GM12878 (cell line): ENCODE data around the gene EMILIN2. TPM values are rescaled to one million over a fixed set of nuclear protein-coding genes. Genes with fewer than 3 reads are reported as not detected.

ENCODE experiments used
- ATAC-seq: fragments of 200-7000 bp; cut with Tn5 transposase; 3 replicates; pipeline ENCODE4 v1.9.1; 2020; ENCODE audit warnings: mild to moderate bottlenecking, moderate library complexity
- BruUV-seq: library from RNA; stranded (reverse); fragments of 400-500 nt; replicated peaks from 2 replicates; lab custom pipeline; 2021; lab: Mats Ljungman, UMichigan
- CTCF ChIA-PET: fragments of 300-600 bp; sonication (Branson Sonifier 250); formaldehyde crosslinking; extraction: SDS; loops from one replicate; lab custom pipeline; 2021; ENCODE audit warnings: inconsistent platforms; lab: Yijun Ruan, JAX
- POLR2A ChIA-PET: fragments of 350-600 bp; formaldehyde crosslinking; extraction: SDS; loops from one replicate; lab custom pipeline; 2021; ENCODE audit warnings: inconsistent platforms; lab: Charles Lee
- RAD21 ChIA-PET: fragments of 300-600 bp; sonication (Branson Sonifier 250); formaldehyde crosslinking; loops from one replicate; lab custom pipeline; 2023; ENCODE audit warnings: antibody characterized with exemption; ENCODE audit not compliant: unreplicated experiment; lab: Charles Lee
- SMC1A ChIA-PET: fragments of 300-600 bp; sonication (Branson Sonifier 250); formaldehyde crosslinking; loops from one replicate; lab custom pipeline; 2023; ENCODE audit not compliant: unreplicated experiment, uncharacterized antibody; lab: Charles Lee
- DNase-seq: peaks from one replicate; pipeline ENCODE4 v3.0.0-alpha.2; 2011; ENCODE audit warnings: low read depth, low spot score
- FAIRE-seq: peaks from 3 replicates; lab custom pipeline; 2011; peaks lifted over from hg19 to GRCh38; lab: Jason Lieb, UNC
- H2AFZ ChIP-seq: 2 replicates; pipeline ENCODE4 v1.6.0; 2011; ENCODE audit warnings: low read depth, low read length, control low read depth; ENCODE audit not compliant: control insufficient read depth
- H3K27ac ChIP-seq: 2 replicates; pipeline ENCODE4 v1.5.1; 2011; ENCODE audit warnings: control low read depth; ENCODE audit not compliant: control insufficient read depth, insufficient read depth
- H3K27me3 ChIP-seq, 2 experiments: replicated peaks in 1 of 2; 2 replicates each; pipeline versions ENCODE4 v1.6.0 to v1.6.1; 2011; ENCODE audit warnings: low read length in 1 of 2; ENCODE audit not compliant: control insufficient read depth in 2 of 2, insufficient read depth in 2 of 2
- H3K36me3 ChIP-seq, 2 experiments: 2 replicates each; pipeline ENCODE4 v1.5.1; 2011; ENCODE audit warnings: low read length in 1 of 2; ENCODE audit not compliant: control insufficient read depth in 2 of 2, insufficient read depth in 2 of 2
- H3K4me1 ChIP-seq: 2 replicates; pipeline ENCODE4 v1.6.1; 2011; ENCODE audit warnings: mild to moderate bottlenecking, low read length, moderate library complexity, mixed read lengths; ENCODE audit not compliant: control insufficient read depth, insufficient read depth
- H3K4me2 ChIP-seq: 2 replicates; pipeline ENCODE4 v1.6.0; 2011; ENCODE audit warnings: control low read depth; ENCODE audit not compliant: control insufficient read depth, insufficient read depth
- H3K4me3 ChIP-seq: fragments of 200-600 bp; sonication (generic); 2 replicates; pipeline ENCODE4 v1.5.1; 2016
- H3K79me2 ChIP-seq: 2 replicates; pipeline ENCODE4 v1.6.0; 2011; ENCODE audit warnings: low read length; ENCODE audit not compliant: control insufficient read depth, insufficient read depth
- H3K9ac ChIP-seq: 2 replicates; pipeline ENCODE4 v1.8.0; 2011; ENCODE audit warnings: low read length, control low read depth, mixed read lengths; ENCODE audit not compliant: control insufficient read depth, insufficient read depth
- H3K9me3 ChIP-seq: replicated peaks from 3 replicates; pipeline ENCODE4 v1.5.1; 2011; ENCODE audit warnings: mild to moderate bottlenecking, low read length; ENCODE audit not compliant: control insufficient read depth, insufficient read depth
- H4K20me1 ChIP-seq: 2 replicates; pipeline ENCODE4 v1.6.0; 2011; ENCODE audit not compliant: control insufficient read depth, insufficient read depth
- CEBPB ChIP-seq, 2 experiments: fragments of 150-350 bp in 1 of 2; IDR thresholded peaks; 2 replicates each; pipeline ENCODE4 v1.6.1; 2012 to 2014; ENCODE audit warnings: low read depth in 2 of 2, low read length in 2 of 2, borderline replicate concordance in 1 of 2, inconsistent platforms in 1 of 2
- CHD2 ChIP-seq: IDR thresholded peaks from 2 replicates; pipeline ENCODE4 v1.6.1; 2011; ENCODE audit warnings: low read depth, low read length, improper control_type of control experiment, borderline replicate concordance
- E2F4 ChIP-seq: IDR thresholded peaks from 2 replicates; pipeline ENCODE4 v1.6.1; 2012; ENCODE audit warnings: low read depth, low read length, improper control_type of control experiment
- FOXM1 ChIP-seq: IDR thresholded peaks from 2 replicates; pipeline ENCODE4 v1.6.1; 2012; ENCODE audit warnings: low read depth, mild to moderate bottlenecking, inconsistent platforms, low read length, moderate library complexity
- HDAC2 ChIP-seq: fragments of 200-600 bp; sonication (generic); IDR thresholded peaks from 2 replicates; pipeline ENCODE4 v1.6.1; 2017
- IRF3 ChIP-seq: fragments of 450-650 bp; IDR thresholded peaks from 2 replicates; pipeline ENCODE4 v1.6.1; 2014; ENCODE audit warnings: mild to moderate bottlenecking
- LARP7 ChIP-seq: fragments of 450-650 bp; IDR thresholded peaks from 2 replicates; pipeline ENCODE4 v1.6.1; 2017; ENCODE audit warnings: mild to moderate bottlenecking
- MEF2B ChIP-seq: fragments of 450-650 bp; IDR thresholded peaks from 2 replicates; pipeline ENCODE4 v1.6.1; 2018; ENCODE audit warnings: mild to moderate bottlenecking, moderate library complexity; ENCODE audit not compliant: partially characterized antibody, poor library complexity, severe bottlenecking
- MYB ChIP-seq: fragments of 150-350 bp; IDR thresholded peaks from 2 replicates; pipeline ENCODE4 v1.6.1; 2014; ENCODE audit warnings: mild to moderate bottlenecking, low read depth, low read length, borderline replicate concordance
- RUNX3 ChIP-seq: IDR thresholded peaks from 2 replicates; pipeline ENCODE4 v1.6.1; 2012; ENCODE audit warnings: low read length, inconsistent platforms
- SMAD5 ChIP-seq: IDR thresholded peaks from 2 replicates; pipeline ENCODE4 v1.6.1; 2016; ENCODE audit warnings: antibody characterized with exemption, low read depth
- SRF ChIP-seq, 2 experiments: IDR thresholded peaks; 2 replicates each; pipeline ENCODE4 v1.6.1; 2011; ENCODE audit warnings: low read depth in 2 of 2, low read length in 2 of 2, mild to moderate bottlenecking in 1 of 2, moderate library complexity in 1 of 2
- TCF3 ChIP-seq: IDR thresholded peaks from 2 replicates; pipeline ENCODE4 v1.6.1; 2012; ENCODE audit warnings: low read depth, mild to moderate bottlenecking, low read length, borderline replicate concordance; ENCODE audit not compliant: insufficient read depth
- ZNF384 ChIP-seq: IDR thresholded peaks from 2 replicates; pipeline ENCODE4 v1.6.1; 2012; ENCODE audit warnings: low read depth, mild to moderate bottlenecking, low read length, improper control_type of control experiment, borderline replicate concordance
- WGBS: methylation state at CpG from one replicate; pipeline ENCODE4 v1.1.6; 2016; ENCODE audit warnings: low lambda C conversion rate; ENCODE audit not compliant: insufficient replicate concordance, insufficient coverage; ENCODE audit errors: missing lambda C conversion rate; 5-methylcytosine and 5-hydroxymethylcytosine counted together
- in situ Hi-C: fragments of 300-500 bp; cut with MboI; formaldehyde crosslinking; loops from 9 replicates; pipeline ENCODE4 v1.14.3; 2018; ENCODE audit warnings: mixed read lengths
- intact Hi-C: fragments of 100-400 bp; cut with micrococcal nuclease; formaldehyde crosslinking; loops from one replicate; pipeline ENCODE4 v1.14.2; 2022; ENCODE audit not compliant: unreplicated experiment
- polyA plus RNA-seq, 11 experiments: library from polyadenylated mRNA; depleted of rRNA in 4 of 11; unstranded in 6 of 11; stranded (reverse) in 5 of 11; fragments of >200 nt; fragmentation: Nextera tagmentation in 4 of 11; fragmentation: Illumina TruSeq in 1 of 11; extraction: Ambion mirVana in 4 of 11; extraction: Trizol in 1 of 11; gene quantifications; 1 replicate in 1 of 11; 2 replicates in 10 of 11; pipeline versions ENCODE4 v1.2.1 to v1.2.3, GENCODE V29; 2011 to 2016; ENCODE audit warnings: inconsistent platforms in 2 of 11, missing spikeins in 2 of 11, low read depth in 1 of 11
- total RNA-seq, 4 experiments: library from RNA; depleted of rRNA in 3 of 4; stranded (reverse); fragments of >200 nt in 3 of 4; fragmentation: Illumina TruSeq in 1 of 4; extraction: Trizol in 1 of 4; gene quantifications; 2 replicates each; pipeline versions ENCODE4 v1.2.1 to v1.2.3, GENCODE V29; 2013 to 2021
- TF ChIP-seq, protein P1 (sequence below): fragments of 450-650 bp; IDR thresholded peaks from 2 replicates; pipeline ENCODE4 v1.6.1; 2016; ENCODE audit warnings: mild to moderate bottlenecking
- TF ChIP-seq, protein P2 (sequence below): fragments of 450-650 bp; IDR thresholded peaks from 2 replicates; pipeline ENCODE4 v1.6.1; 2017; ENCODE audit warnings: mild to moderate bottlenecking, moderate library complexity

Gene EMILIN2
- total and polyA plus RNA-seq, 10 of the 15 experiments (the other 5 are each of a cell fraction or from before 2014, with no cell fraction given), result 0.58 to 18.4 (median 5.9) TPM

DNA sequence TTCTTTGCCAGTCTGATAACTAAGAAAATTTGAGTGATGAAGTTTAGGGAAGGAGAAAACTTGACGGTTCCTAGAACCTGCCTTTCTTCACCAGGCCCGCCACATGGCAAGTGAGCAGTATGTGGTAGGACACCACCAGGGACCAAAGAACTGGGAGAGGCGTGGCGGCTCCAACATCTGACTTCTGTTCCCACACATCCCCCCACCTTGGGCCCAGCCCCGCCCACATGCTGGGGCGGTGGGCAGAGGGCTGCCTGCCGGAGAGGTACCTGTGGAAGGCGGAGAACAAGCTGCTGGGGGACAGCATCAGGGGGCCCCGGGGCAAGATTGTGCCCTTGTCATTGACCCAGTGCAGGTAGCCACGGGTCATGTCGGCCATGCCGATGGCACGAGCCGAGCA lies 75.0 kb downstream of the EMILIN2 start (continued):
- TF ChIP-seq MYB, result no peak
- TF ChIP-seq MEF2B, result no peak
- no peak for TF ChIP-seq CHD2

GRCh38 chr18:2923464-2923863 lies 76.7 kb downstream of the EMILIN2 start:
- FAIRE-seq, result no peak
- no peaks in the 10 kb centered on the region for H3K4me1 ChIP-seq
- no peak overlapping the region for H3K4me3 ChIP-seq
- WGBS, result 97% methylated on average over 6 of the region's 6 CpGs
- intact Hi-C loops (no loop called here), in situ Hi-C loops (no loop called here)
- H3K4me2 ChIP-seq, result no peak overlapping the region
- no peaks in the 10 kb centered on the region for H3K79me2 ChIP-seq
- no peaks in the 10 kb centered on the region for H3K27me3 ChIP-seq
- no peak overlapping the region for H2AFZ ChIP-seq
- H3K9ac ChIP-seq, result no peak overlapping the region
- ChIA-PET POLR2A (interaction anchor here (0.6 kb wide), 1 partner anchor 285 kb away, joined by 3 read pairs; no protein-coding TSS in a partner anchor), RAD21 (no interaction called here), CTCF (interaction anchor here (1.4 to 3.3 kb wide), 6 partner anchors 10 to 228 kb away, joined by 3 to 12 read pairs (median 4); no protein-coding TSS in a partner anchor), SMC1A (interaction anchor here (0.6 to 1.8 kb wide), 5 partner anchors 10 to 983 kb away, joined by 3 to 6 read pairs (median 3); no protein-coding TSS in a partner anchor)
- no peaks in the 10 kb centered on the region for H3K9me3 ChIP-seq
- BruUV-seq, result no TSS peak
- no peak for DNase-seq
- no peaks in the 10 kb centered on the region for H4K20me1 ChIP-seq
- no peak for ATAC-seq
- peaks cover 15 to 42% of the 10 kb centered on the region in 2 experiments for H3K36me3 ChIP-seq
- no peak overlapping the region for H3K27ac ChIP-seq
- no peak for TF ChIP-seq TCF3
- no peak for TF ChIP-seq LARP7
- no peak for TF ChIP-seq IRF3
- no peak for TF ChIP-seq RUNX3
- TF ChIP-seq CEBPB (IDR thresholded peaks at IDR 0.05; ENCODE audit: borderline replicate concordance in 1 of 2, low read depth in 2 of 2, low read length in 2 of 2), result no peak
- TF ChIP-seq, protein P1, sequence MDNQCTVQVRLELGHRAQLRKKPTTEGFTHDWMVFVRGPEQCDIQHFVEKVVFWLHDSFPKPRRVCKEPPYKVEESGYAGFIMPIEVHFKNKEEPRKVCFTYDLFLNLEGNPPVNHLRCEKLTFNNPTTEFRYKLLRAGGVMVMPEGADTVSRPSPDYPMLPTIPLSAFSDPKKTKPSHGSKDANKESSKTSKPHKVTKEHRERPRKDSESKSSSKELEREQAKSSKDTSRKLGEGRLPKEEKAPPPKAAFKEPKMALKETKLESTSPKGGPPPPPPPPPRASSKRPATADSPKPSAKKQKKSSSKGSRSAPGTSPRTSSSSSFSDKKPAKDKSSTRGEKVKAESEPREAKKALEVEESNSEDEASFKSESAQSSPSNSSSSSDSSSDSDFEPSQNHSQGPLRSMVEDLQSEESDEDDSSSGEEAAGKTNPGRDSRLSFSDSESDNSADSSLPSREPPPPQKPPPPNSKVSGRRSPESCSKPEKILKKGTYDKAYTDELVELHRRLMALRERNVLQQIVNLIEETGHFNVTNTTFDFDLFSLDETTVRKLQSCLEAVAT, result no peak
- TF ChIP-seq ZNF384, result no peak
- no peak for TF ChIP-seq SMAD5
- no peak for TF ChIP-seq SRF (IDR thresholded peaks at IDR 0.05; ENCODE audit: low read depth in 2 of 2, low read length in 2 of 2)
- no peak for TF ChIP-seq FOXM1
- TF ChIP-seq, protein P2, sequence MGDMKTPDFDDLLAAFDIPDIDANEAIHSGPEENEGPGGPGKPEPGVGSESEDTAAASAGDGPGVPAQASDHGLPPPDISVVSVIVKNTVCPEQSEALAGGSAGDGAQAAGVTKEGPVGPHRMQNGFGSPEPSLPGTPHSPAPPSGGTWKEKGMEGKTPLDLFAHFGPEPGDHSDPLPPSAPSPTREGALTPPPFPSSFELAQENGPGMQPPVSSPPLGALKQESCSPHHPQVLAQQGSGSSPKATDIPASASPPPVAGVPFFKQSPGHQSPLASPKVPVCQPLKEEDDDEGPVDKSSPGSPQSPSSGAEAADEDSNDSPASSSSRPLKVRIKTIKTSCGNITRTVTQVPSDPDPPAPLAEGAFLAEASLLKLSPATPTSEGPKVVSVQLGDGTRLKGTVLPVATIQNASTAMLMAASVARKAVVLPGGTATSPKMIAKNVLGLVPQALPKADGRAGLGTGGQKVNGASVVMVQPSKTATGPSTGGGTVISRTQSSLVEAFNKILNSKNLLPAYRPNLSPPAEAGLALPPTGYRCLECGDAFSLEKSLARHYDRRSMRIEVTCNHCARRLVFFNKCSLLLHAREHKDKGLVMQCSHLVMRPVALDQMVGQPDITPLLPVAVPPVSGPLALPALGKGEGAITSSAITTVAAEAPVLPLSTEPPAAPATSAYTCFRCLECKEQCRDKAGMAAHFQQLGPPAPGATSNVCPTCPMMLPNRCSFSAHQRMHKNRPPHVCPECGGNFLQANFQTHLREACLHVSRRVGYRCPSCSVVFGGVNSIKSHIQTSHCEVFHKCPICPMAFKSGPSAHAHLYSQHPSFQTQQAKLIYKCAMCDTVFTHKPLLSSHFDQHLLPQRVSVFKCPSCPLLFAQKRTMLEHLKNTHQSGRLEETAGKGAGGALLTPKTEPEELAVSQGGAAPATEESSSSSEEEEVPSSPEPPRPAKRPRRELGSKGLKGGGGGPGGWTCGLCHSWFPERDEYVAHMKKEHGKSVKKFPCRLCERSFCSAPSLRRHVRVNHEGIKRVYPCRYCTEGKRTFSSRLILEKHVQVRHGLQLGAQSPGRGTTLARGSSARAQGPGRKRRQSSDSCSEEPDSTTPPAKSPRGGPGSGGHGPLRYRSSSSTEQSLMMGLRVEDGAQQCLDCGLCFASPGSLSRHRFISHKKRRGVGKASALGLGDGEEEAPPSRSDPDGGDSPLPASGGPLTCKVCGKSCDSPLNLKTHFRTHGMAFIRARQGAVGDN, result no peak
- no peak for TF ChIP-seq HDAC2
- TF ChIP-seq E2F4, result no peak
